GM12878 (cell line): ENCODE measurements around the gene SLC6A3. TPM values are rescaled to one million over a fixed set of nuclear protein-coding genes. Genes with fewer than 3 reads are reported as not detected.

Experiments
- ATAC-seq: fragments of 200-7000 bp; cut with Tn5 transposase; 3 replicates; pipeline ENCODE4 v1.9.1; 2020; ENCODE audit warnings: mild to moderate bottlenecking, moderate library complexity
- BruUV-seq: library from RNA; stranded (reverse); fragments of 400-500 nt; replicated peaks from 2 replicates; lab custom pipeline; 2021; lab: Mats Ljungman, UMichigan
- CTCF ChIA-PET: fragments of 300-600 bp; sonication (Branson Sonifier 250); formaldehyde crosslinking; extraction: SDS; loops from one replicate; lab custom pipeline; 2021; ENCODE audit warnings: inconsistent platforms; lab: Yijun Ruan, JAX
- POLR2A ChIA-PET: fragments of 350-600 bp; formaldehyde crosslinking; extraction: SDS; loops from one replicate; lab custom pipeline; 2021; ENCODE audit warnings: inconsistent platforms; lab: Charles Lee
- RAD21 ChIA-PET: fragments of 300-600 bp; sonication (Branson Sonifier 250); formaldehyde crosslinking; loops from one replicate; lab custom pipeline; 2023; ENCODE audit warnings: antibody characterized with exemption; ENCODE audit not compliant: unreplicated experiment; lab: Charles Lee
- SMC1A ChIA-PET: fragments of 300-600 bp; sonication (Branson Sonifier 250); formaldehyde crosslinking; loops from one replicate; lab custom pipeline; 2023; ENCODE audit not compliant: unreplicated experiment, uncharacterized antibody; lab: Charles Lee
- DNase-seq: peaks from one replicate; pipeline ENCODE4 v3.0.0-alpha.2; 2011; ENCODE audit warnings: low read depth, low spot score
- FAIRE-seq: peaks from 3 replicates; lab custom pipeline; 2011; peaks lifted over from hg19 to GRCh38; lab: Jason Lieb, UNC
- H2AFZ ChIP-seq: 2 replicates; pipeline ENCODE4 v1.6.0; 2011; ENCODE audit warnings: low read depth, low read length, control low read depth; ENCODE audit not compliant: control insufficient read depth
- H3K27ac ChIP-seq: 2 replicates; pipeline ENCODE4 v1.5.1; 2011; ENCODE audit warnings: control low read depth; ENCODE audit not compliant: control insufficient read depth, insufficient read depth
- H3K27me3 ChIP-seq, 2 experiments: replicated peaks in 1 of 2; 2 replicates each; pipeline versions ENCODE4 v1.6.0 to v1.6.1; 2011; ENCODE audit warnings: low read length in 1 of 2; ENCODE audit not compliant: control insufficient read depth in 2 of 2, insufficient read depth in 2 of 2
- H3K36me3 ChIP-seq, 2 experiments: 2 replicates each; pipeline ENCODE4 v1.5.1; 2011; ENCODE audit warnings: low read length in 1 of 2; ENCODE audit not compliant: control insufficient read depth in 2 of 2, insufficient read depth in 2 of 2
- H3K4me1 ChIP-seq: 2 replicates; pipeline ENCODE4 v1.6.1; 2011; ENCODE audit warnings: mild to moderate bottlenecking, low read length, moderate library complexity, mixed read lengths; ENCODE audit not compliant: control insufficient read depth, insufficient read depth
- H3K4me2 ChIP-seq: 2 replicates; pipeline ENCODE4 v1.6.0; 2011; ENCODE audit warnings: control low read depth; ENCODE audit not compliant: control insufficient read depth, insufficient read depth
- H3K4me3 ChIP-seq: fragments of 200-600 bp; sonication (generic); 2 replicates; pipeline ENCODE4 v1.5.1; 2016
- H3K79me2 ChIP-seq: 2 replicates; pipeline ENCODE4 v1.6.0; 2011; ENCODE audit warnings: low read length; ENCODE audit not compliant: control insufficient read depth, insufficient read depth
- H3K9ac ChIP-seq: 2 replicates; pipeline ENCODE4 v1.8.0; 2011; ENCODE audit warnings: low read length, control low read depth, mixed read lengths; ENCODE audit not compliant: control insufficient read depth, insufficient read depth
- H3K9me3 ChIP-seq: replicated peaks from 3 replicates; pipeline ENCODE4 v1.5.1; 2011; ENCODE audit warnings: mild to moderate bottlenecking, low read length; ENCODE audit not compliant: control insufficient read depth, insufficient read depth
- H4K20me1 ChIP-seq: 2 replicates; pipeline ENCODE4 v1.6.0; 2011; ENCODE audit not compliant: control insufficient read depth, insufficient read depth
- ASH2L ChIP-seq: fragments of 300-600, 200-600 bp; sonication (generic); IDR thresholded peaks from 2 replicates; pipeline ENCODE4 v1.6.1; 2017; ENCODE audit warnings: low read depth, mild to moderate bottlenecking, borderline replicate concordance
- CBX3 ChIP-seq: fragments of 200-600 bp; sonication (generic); IDR thresholded peaks from 2 replicates; pipeline ENCODE4 v1.6.1; 2016; ENCODE audit warnings: low read depth, borderline replicate concordance
- EGR1 ChIP-seq, 2 experiments: IDR thresholded peaks; 1 replicate in 1 of 2; 2 replicates in 1 of 2; pipeline ENCODE4 v1.6.1; 2011 to 2012; ENCODE audit warnings: low read depth in 2 of 2, low read length in 2 of 2, borderline replicate concordance in 1 of 2, mild to moderate bottlenecking in 1 of 2, moderate library complexity in 1 of 2
- GATAD2B ChIP-seq: fragments of 450-650 bp; conservative IDR thresholded peaks from 2 replicates; pipeline ENCODE4 v1.6.1; 2017; ENCODE audit warnings: low read depth, mild to moderate bottlenecking, moderate library complexity
- POLR2A ChIP-seq: IDR thresholded peaks from 2 replicates; pipeline ENCODE4 v1.6.1; 2011; ENCODE audit warnings: low read depth, mild to moderate bottlenecking, low read length
- POLR2AphosphoS5 ChIP-seq: IDR thresholded peaks from 2 replicates; pipeline ENCODE4 v1.6.1; 2011; ENCODE audit warnings: mild to moderate bottlenecking, low read length, inconsistent platforms
- RBBP5 ChIP-seq: fragments of 200-600 bp; sonication (generic); conservative IDR thresholded peaks from 2 replicates; pipeline ENCODE4 v1.6.1; 2016
- SMAD1 ChIP-seq: fragments of 450-650 bp; IDR thresholded peaks from 2 replicates; pipeline ENCODE4 v1.6.1; 2018; ENCODE audit warnings: mild to moderate bottlenecking, low read depth; ENCODE audit not compliant: partially characterized antibody
- WRNIP1 ChIP-seq: IDR thresholded peaks from 2 replicates; pipeline ENCODE4 v1.6.1; 2011; ENCODE audit warnings: low read depth, low read length, improper control_type of control experiment, borderline replicate concordance
- WGBS: methylation state at CpG from one replicate; pipeline ENCODE4 v1.1.6; 2016; ENCODE audit warnings: low lambda C conversion rate; ENCODE audit not compliant: insufficient replicate concordance, insufficient coverage; ENCODE audit errors: missing lambda C conversion rate; 5-methylcytosine and 5-hydroxymethylcytosine counted together
- in situ Hi-C: fragments of 300-500 bp; cut with MboI; formaldehyde crosslinking; loops from 9 replicates; pipeline ENCODE4 v1.14.3; 2018; ENCODE audit warnings: mixed read lengths
- intact Hi-C: fragments of 100-400 bp; cut with micrococcal nuclease; formaldehyde crosslinking; loops from one replicate; pipeline ENCODE4 v1.14.2; 2022; ENCODE audit not compliant: unreplicated experiment
- polyA plus RNA-seq, 11 experiments: library from polyadenylated mRNA; depleted of rRNA in 4 of 11; unstranded in 6 of 11; stranded (reverse) in 5 of 11; fragments of >200 nt; fragmentation: Nextera tagmentation in 4 of 11; fragmentation: Illumina TruSeq in 1 of 11; extraction: Ambion mirVana in 4 of 11; extraction: Trizol in 1 of 11; gene quantifications; 1 replicate in 1 of 11; 2 replicates in 10 of 11; pipeline versions ENCODE4 v1.2.1 to v1.2.3, GENCODE V29; 2011 to 2016; ENCODE audit warnings: inconsistent platforms in 2 of 11, missing spikeins in 2 of 11, low read depth in 1 of 11
- total RNA-seq, 4 experiments: library from RNA; depleted of rRNA in 3 of 4; stranded (reverse); fragments of >200 nt in 3 of 4; fragmentation: Illumina TruSeq in 1 of 4; extraction: Trizol in 1 of 4; gene quantifications; 2 replicates each; pipeline versions ENCODE4 v1.2.1 to v1.2.3, GENCODE V29; 2013 to 2021
- TF ChIP-seq, protein P1 (sequence below): IDR thresholded peaks from 2 replicates; pipeline ENCODE4 v1.6.1; 2011; ENCODE audit warnings: borderline replicate concordance, low read depth, mild to moderate bottlenecking, moderate library complexity, low read length; ENCODE audit not compliant: insufficient read depth, poor library complexity, severe bottlenecking

Gene SLC6A3
- total and polyA plus RNA-seq, 10 of the 15 experiments (the other 5 are each of a cell fraction or from before 2014, with no cell fraction given), result 0.01 TPM; not detected in 9

DNA sequence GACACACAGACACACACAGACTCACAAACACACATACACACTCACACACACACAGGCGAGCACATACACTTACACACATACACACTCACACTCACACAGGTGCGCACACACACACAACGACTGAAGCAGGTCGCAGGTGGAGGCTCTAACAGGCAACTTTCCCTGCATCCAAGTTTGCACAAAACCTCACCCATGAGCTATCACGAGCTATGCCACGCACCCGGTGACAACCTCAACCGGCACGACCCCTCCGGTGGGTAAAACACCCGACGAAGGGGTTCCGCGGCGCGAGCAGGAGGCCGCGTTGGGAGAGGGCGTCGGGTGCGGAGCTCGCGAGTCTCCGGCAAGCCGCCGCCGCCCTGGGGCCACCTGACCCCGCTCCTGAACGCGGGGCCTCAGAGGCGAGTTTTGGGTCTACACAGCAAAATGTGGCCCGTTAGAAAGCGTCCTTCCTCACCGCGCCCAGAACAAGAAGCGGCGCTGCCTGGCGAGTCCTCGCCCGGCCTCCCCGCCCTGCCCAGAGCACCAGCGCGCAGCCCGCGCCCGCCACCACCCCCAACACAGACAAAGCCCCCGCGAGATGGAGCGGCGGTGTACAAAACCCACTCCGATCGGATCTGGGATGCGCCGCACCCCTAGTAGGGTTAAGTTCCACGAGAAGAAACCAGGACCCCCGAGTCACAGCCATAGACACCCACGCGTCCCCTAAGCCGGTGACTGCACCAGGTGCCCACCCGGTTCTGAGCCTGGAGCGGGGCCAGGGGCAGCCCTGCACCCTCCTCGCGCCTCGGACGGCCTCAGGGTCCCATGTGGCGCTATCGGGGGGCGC, 665 bp downstream of the SLC6A3 start:
- H3K4me3 ChIP-seq, result no peak overlapping the region
- POLR2A ChIA-PET, result no interaction called here
- CTCF ChIA-PET, result no interaction called here

DNA sequence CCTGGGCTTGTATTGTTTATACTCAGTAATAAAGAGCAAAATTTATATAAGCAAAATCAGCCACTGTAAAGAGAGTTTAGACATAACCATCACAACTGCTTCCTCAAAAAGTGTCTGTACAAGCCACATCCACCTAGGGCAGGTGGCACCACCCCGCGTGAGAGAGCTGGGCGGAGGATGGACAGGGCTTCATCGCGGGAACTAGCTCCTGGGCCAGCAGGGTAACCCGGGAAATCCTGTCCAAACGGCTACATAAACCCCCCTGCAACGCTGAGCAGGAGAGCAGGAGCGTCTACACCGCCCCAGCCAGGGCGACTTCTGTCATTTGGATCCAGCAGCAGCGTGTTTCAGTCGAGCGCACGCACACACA, 1.3 kb downstream of the SLC6A3 start:
- intact Hi-C loops, result no loop called here
- TF ChIP-seq CBX3 (no peak), ASH2L (no peak), SMAD1 (no peak), RBBP5 (no peak), EGR1 (IDR thresholded peaks at IDR 0.05; ENCODE audit: borderline replicate concordance in 1 of 2, low read depth in 2 of 2, low read length in 2 of 2) (no peak), POLR2AphosphoS5 (no peak), GATAD2B (no peak), POLR2A (no peak)
- TF ChIP-seq, all 136 proteins: peak for 0
- H3K27ac ChIP-seq, result no peak overlapping the region
- ATAC-seq, result no peak
- FAIRE-seq, result no peak
- peaks cover 8% of the 10 kb centered on the region in 2 experiments for H3K27me3 ChIP-seq
- H3K4me2 ChIP-seq, result no peak overlapping the region
- no peak overlapping the region for H3K9ac ChIP-seq
- ChIA-PET CTCF (no interaction called here), SMC1A (no interaction called here), POLR2A (no interaction called here), RAD21 (no interaction called here)
- WGBS, result 75% methylated on average over 14 of the region's 15 CpGs
- H3K4me3 ChIP-seq, result no peak overlapping the region
- no peaks in the 10 kb centered on the region; the same call in 2 of the 3 replicates for H3K9me3 ChIP-seq
- H3K4me1 ChIP-seq, result no peaks in the 10 kb centered on the region
- no peaks in the 10 kb centered on the region for H3K36me3 ChIP-seq
- no peaks in the 10 kb centered on the region for H3K79me2 ChIP-seq
- no TSS peak for BruUV-seq
- H4K20me1 ChIP-seq, result no peaks in the 10 kb centered on the region
- in situ Hi-C loops, result no loop called here
- H2AFZ ChIP-seq, result no peak overlapping the region
- no peak for DNase-seq

More for the DNA sequence above, 665 bp downstream of the SLC6A3 start:
- Histone ChIP-seq H3K4me2 (no peak overlapping the region), H3K9ac (no peak overlapping the region), H3K27ac (no peak overlapping the region), H3K79me2 (no peaks in the 10 kb centered on the region), H2AFZ (no peak overlapping the region), H3K27me3 (peaks cover 8% of the 10 kb centered on the region in 2 experiments), H4K20me1 (no peaks in the 10 kb centered on the region), H3K9me3 (no peaks in the 10 kb centered on the region; the same call in 2 of the 3 replicates), H3K36me3 (no peaks in the 10 kb centered on the region), H3K4me1 (no peaks in the 10 kb centered on the region)
- no peak for TF ChIP-seq WRNIP1
- TF ChIP-seq, protein P1, sequence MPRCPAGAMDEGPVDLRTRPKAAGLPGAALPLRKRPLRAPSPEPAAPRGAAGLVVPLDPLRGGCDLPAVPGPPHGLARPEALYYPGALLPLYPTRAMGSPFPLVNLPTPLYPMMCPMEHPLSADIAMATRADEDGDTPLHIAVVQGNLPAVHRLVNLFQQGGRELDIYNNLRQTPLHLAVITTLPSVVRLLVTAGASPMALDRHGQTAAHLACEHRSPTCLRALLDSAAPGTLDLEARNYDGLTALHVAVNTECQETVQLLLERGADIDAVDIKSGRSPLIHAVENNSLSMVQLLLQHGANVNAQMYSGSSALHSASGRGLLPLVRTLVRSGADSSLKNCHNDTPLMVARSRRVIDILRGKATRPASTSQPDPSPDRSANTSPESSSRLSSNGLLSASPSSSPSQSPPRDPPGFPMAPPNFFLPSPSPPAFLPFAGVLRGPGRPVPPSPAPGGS, result peak; percentile 19
- RAD21 ChIA-PET, result no interaction called here
- 77% methylated on average over 50 of the region's 68 CpGs for WGBS
- SMC1A ChIA-PET, result no interaction called here
- intact Hi-C loops, result no loop called here
- no peak for ATAC-seq
- FAIRE-seq, result no peak
- BruUV-seq, result no TSS peak
- in situ Hi-C loops, result no loop called here
- no peak for DNase-seq
